ENCODE results near the gene CCDC150.

The CCDC150 gene

GRCh38 chr2:196750977-196751631, 111.6 kb downstream of the CCDC150 start:
- H3K27me3 ChIP-seq = no peaks in the 10 kb centered on the region
- intact Hi-C loops (cut with DNase I; ENCODE audit: low total_unique reads) = no loop called here
- TF ChIP-seq, protein P1, sequence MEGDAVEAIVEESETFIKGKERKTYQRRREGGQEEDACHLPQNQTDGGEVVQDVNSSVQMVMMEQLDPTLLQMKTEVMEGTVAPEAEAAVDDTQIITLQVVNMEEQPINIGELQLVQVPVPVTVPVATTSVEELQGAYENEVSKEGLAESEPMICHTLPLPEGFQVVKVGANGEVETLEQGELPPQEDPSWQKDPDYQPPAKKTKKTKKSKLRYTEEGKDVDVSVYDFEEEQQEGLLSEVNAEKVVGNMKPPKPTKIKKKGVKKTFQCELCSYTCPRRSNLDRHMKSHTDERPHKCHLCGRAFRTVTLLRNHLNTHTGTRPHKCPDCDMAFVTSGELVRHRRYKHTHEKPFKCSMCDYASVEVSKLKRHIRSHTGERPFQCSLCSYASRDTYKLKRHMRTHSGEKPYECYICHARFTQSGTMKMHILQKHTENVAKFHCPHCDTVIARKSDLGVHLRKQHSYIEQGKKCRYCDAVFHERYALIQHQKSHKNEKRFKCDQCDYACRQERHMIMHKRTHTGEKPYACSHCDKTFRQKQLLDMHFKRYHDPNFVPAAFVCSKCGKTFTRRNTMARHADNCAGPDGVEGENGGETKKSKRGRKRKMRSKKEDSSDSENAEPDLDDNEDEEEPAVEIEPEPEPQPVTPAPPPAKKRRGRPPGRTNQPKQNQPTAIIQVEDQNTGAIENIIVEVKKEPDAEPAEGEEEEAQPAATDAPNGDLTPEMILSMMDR (IDR thresholded peaks at IDR 0.05) = peak; percentile 47 to 71
- no peak overlapping the region for H3K4me3 ChIP-seq
- no peak overlapping the region for H3K27ac ChIP-seq
- no peaks in the 10 kb centered on the region for H3K4me1 ChIP-seq
- DNase-seq = peak; percentile 63 to 74
- H3K9me3 ChIP-seq = no peaks in the 10 kb centered on the region
- H3K36me3 ChIP-seq = no peaks in the 10 kb centered on the region

- no peaks in the 10 kb centered on the region for H3K9me3 ChIP-seq
- intact Hi-C loops (cut with DNase I; ENCODE audit: low total_unique reads) = no loop called here
- no peak overlapping the region for H3K27ac ChIP-seq
- H3K36me3 ChIP-seq = peaks cover 0 to 14% (median under 1%) of the 10 kb centered on the region in 3 donors
- H3K4me3 ChIP-seq = no peak overlapping the region
- H3K27me3 ChIP-seq = no peaks in the 10 kb centered on the region
- H3K4me1 ChIP-seq = no peaks in the 10 kb centered on the region
- no peak for DNase-seq
- TF ChIP-seq, protein P1 (IDR thresholded peaks at IDR 0.05) = peak; percentile 15 to 25
These were observed 119.2 kb downstream of the CCDC150 start for GRCh38 chr2:196758474-196759377.

DNA sequence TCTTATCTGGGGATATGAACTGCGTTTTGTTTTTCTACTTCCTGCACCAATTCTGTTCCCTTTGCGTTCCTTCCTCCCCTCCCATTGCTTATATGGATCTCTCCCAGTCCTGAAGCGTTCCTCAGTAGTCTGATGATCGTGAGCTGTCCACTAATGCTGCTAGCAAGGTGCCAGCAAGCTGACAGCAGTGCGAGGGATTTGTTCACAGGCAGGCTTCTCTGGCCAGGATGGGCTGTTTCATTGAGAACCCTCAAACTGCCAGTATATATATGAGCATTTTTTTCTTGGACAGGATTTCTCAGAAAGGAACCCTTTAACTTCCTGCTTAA, 119.8 kb downstream of the CCDC150 start:
- Histone ChIP-seq H3K9me3 (no peaks in the 10 kb centered on the region), H3K4me1 (no peaks in the 10 kb centered on the region), H3K36me3 (peaks cover 0 to 20% (median 7%) of the 10 kb centered on the region in 3 donors), H3K27me3 (no peaks in the 10 kb centered on the region), H3K27ac (no peak overlapping the region), H3K4me3 (no peak overlapping the region)
- DNase-seq = no peak
- intact Hi-C loops (cut with DNase I; ENCODE audit: low total_unique reads) = no loop called here
- TF ChIP-seq, protein P1 (IDR thresholded peaks at IDR 0.05) = no peak

GRCh38 chr2:196767101-196767500, 127.6 kb downstream of the CCDC150 start:
- Histone ChIP-seq H3K27me3 (no peaks in the 10 kb centered on the region), H3K9me3 (no peaks in the 10 kb centered on the region), H3K4me1 (no peaks in the 10 kb centered on the region), H3K36me3 (peaks cover 52 to 79% (median 58%) of the 10 kb centered on the region in 3 donors), H3K4me3 (no peak overlapping the region), H3K27ac (no peak overlapping the region)
- intact Hi-C loops (cut with DNase I; ENCODE audit: low total_unique reads) = no loop called here
- no peak for DNase-seq
- TF ChIP-seq, protein P1 (IDR thresholded peaks at IDR 0.05) = no peak
